Measurements from ENCODE around the gene SMIM32. TPM values are rescaled to one million over a fixed set of nuclear protein-coding genes. Genes with fewer than 3 reads are reported as not detected.

Gene SMIM32
- total and polyA plus RNA-seq, 2 experiments from 2014 or later, result 0.27 to 0.56 TPM

- no peaks in the 10 kb centered on the region for H4K20me1 ChIP-seq (replicated peaks; ENCODE audit: insufficient read depth)
- no peaks in the 10 kb centered on the region for H3K4me1 ChIP-seq (ENCODE audit: insufficient read depth)
- H3K9me2 ChIP-seq (ENCODE audit: insufficient read depth), result no peaks in the 10 kb centered on the region
- H3K27ac Mint-ChIP-seq, result no peak overlapping the region
- H3K9me3 Mint-ChIP-seq, result no peaks in the 10 kb centered on the region
- H3K36me3 Mint-ChIP-seq (ENCODE audit: low read depth), result no peaks in the 10 kb centered on the region
- DNase-seq (ENCODE audit: low spot score) (no peak), ATAC-seq (no peak)
- no peaks in the 10 kb centered on the region for H3K36me3 ChIP-seq (ENCODE audit: insufficient read depth)
- H3K79me2 ChIP-seq (replicated peaks; ENCODE audit: insufficient read depth), result no peaks in the 10 kb centered on the region
- H3F3A ChIP-seq (replicated peaks; ENCODE audit: low read depth), result no peaks in the 10 kb centered on the region
- no peaks in the 10 kb centered on the region for H3K27me3 ChIP-seq (ENCODE audit: insufficient read depth)
- H3K4me1 Mint-ChIP-seq, result peaks cover 2% of the 10 kb centered on the region; the same call in 1 of the 3 replicates
- peaks cover 6% of the 10 kb centered on the region for H3K27me3 Mint-ChIP-seq (ENCODE audit: insufficient read depth, low read depth, poor library complexity)
- no peak overlapping the region for H3K4me3 Mint-ChIP-seq
- no peak overlapping the region for H3K4me2 ChIP-seq
- H2AFZ ChIP-seq, result no peak overlapping the region
- H3K4me3 ChIP-seq, result no peak overlapping the region
- H3K27ac ChIP-seq (ENCODE audit: low read depth), result no peak overlapping the region
- TF ChIP-seq EZH2 (IDR thresholded peaks at IDR 0.05; ENCODE audit: low read depth, unreplicated experiment) (no peak), EZH2phosphoT487 (IDR thresholded peaks at IDR 0.05; ENCODE audit: unreplicated experiment) (no peak), REST (IDR thresholded peaks at IDR 0.05; ENCODE audit: unreplicated experiment) (no peak)
- TF ChIP-seq, protein P1, sequence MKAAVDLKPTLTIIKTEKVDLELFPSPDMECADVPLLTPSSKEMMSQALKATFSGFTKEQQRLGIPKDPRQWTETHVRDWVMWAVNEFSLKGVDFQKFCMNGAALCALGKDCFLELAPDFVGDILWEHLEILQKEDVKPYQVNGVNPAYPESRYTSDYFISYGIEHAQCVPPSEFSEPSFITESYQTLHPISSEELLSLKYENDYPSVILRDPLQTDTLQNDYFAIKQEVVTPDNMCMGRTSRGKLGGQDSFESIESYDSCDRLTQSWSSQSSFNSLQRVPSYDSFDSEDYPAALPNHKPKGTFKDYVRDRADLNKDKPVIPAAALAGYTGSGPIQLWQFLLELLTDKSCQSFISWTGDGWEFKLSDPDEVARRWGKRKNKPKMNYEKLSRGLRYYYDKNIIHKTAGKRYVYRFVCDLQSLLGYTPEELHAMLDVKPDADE (IDR thresholded peaks at IDR 0.05), result no peak
Observed at GRCh38 chr5:136242136-136242535, 49.2 kb upstream of the SMIM32 start.

GRCh38 chr5:136240894-136241293 lies 47.9 kb upstream of the SMIM32 start:
- Histone ChIP-seq H3K27ac (ENCODE audit: low read depth) (no peak overlapping the region), H3K36me3 (ENCODE audit: insufficient read depth) (no peaks in the 10 kb centered on the region), H3K9me2 (ENCODE audit: insufficient read depth) (no peaks in the 10 kb centered on the region), H3K4me1 (ENCODE audit: insufficient read depth) (no peaks in the 10 kb centered on the region), H3F3A (replicated peaks; ENCODE audit: low read depth) (no peaks in the 10 kb centered on the region), H3K4me2 (no peak overlapping the region), H2AFZ (no peak overlapping the region), H3K27me3 (ENCODE audit: insufficient read depth) (no peaks in the 10 kb centered on the region), H3K4me3 (no peak overlapping the region), H3K79me2 (replicated peaks; ENCODE audit: insufficient read depth) (no peaks in the 10 kb centered on the region), H4K20me1 (replicated peaks; ENCODE audit: insufficient read depth) (no peaks in the 10 kb centered on the region)
- Mint-ChIP-seq H3K9me3 (no peaks in the 10 kb centered on the region), H3K4me3 (no peak overlapping the region), H3K36me3 (ENCODE audit: low read depth) (no peaks in the 10 kb centered on the region), H3K4me1 (peaks cover 6% of the 10 kb centered on the region), H3K27me3 (ENCODE audit: insufficient read depth, low read depth, poor library complexity) (peaks cover 6% of the 10 kb centered on the region), H3K27ac (no peak overlapping the region)
- DNase-seq (ENCODE audit: low spot score) (no peak), ATAC-seq (no peak)
- TF ChIP-seq ZNF331 (CRISPR knock-in tag; IDR thresholded peaks at IDR 0.05; ENCODE audit: low read depth) (no peak), EZH2phosphoT487 (IDR thresholded peaks at IDR 0.05; ENCODE audit: unreplicated experiment) (no peak), POLR2AphosphoS5 (IDR thresholded peaks at IDR 0.05; ENCODE audit: low read depth) (no peak), NANOG (IDR thresholded peaks at IDR 0.05; ENCODE audit: borderline replicate concordance) (no peak), STAT1 (IDR thresholded peaks at IDR 0.05; ENCODE audit: unreplicated experiment) (no peak), CREB1 (CRISPR knock-in tag; IDR thresholded peaks at IDR 0.05; ENCODE audit: low read depth) (no peak), CTCF (conservative IDR thresholded peaks at IDR 0.05; ENCODE audit: low read depth in 2 of 2) (no peak)

All from GM23338 (cell line).